Neural cell (in vitro differentiated cells): ENCODE data around the gene UBA6. TPM values are rescaled to one million over a fixed set of nuclear protein-coding genes. Genes with fewer than 3 reads are reported as not detected.

ENCODE experiments used
- H2AFZ ChIP-seq: fragments of 200-600, 300-800 bp; sonication (generic), shearing (Covaris generic); 2 replicates; pipeline ENCODE4 v1.6.0; 2014; ENCODE audit warnings: low read depth, mild to moderate bottlenecking, antibody characterized with exemption, low read length, moderate library complexity
- H3F3A ChIP-seq: fragments of 200-600 bp; shearing (Covaris generic); 2 replicates; pipeline ENCODE4 v1.6.1; 2016; ENCODE audit warnings: mild to moderate bottlenecking, moderate library complexity, mixed read lengths, antibody characterized with exemption, low read length; ENCODE audit not compliant: insufficient read depth, poor library complexity, severe bottlenecking
- H3K27ac ChIP-seq: fragments of 200-600, 300-800 bp; sonication (generic), shearing (Covaris generic); 2 replicates; pipeline ENCODE4 v1.5.1; 2014; ENCODE audit warnings: mild to moderate bottlenecking, low read length, moderate library complexity
- H3K27me3 ChIP-seq: fragments of 300-800, 200-600 bp; sonication (generic), shearing (Covaris generic); 2 replicates; pipeline ENCODE4 v1.6.0; 2014; ENCODE audit warnings: mild to moderate bottlenecking, low read depth, low read length, moderate library complexity; ENCODE audit not compliant: insufficient read depth
- H3K36me3 ChIP-seq: fragments of 300-800, 200-600 bp; sonication (generic), shearing (Covaris generic); 2 replicates; pipeline ENCODE4 v1.5.1; 2014; ENCODE audit warnings: mild to moderate bottlenecking, antibody characterized with exemption, low read length, moderate library complexity; ENCODE audit not compliant: insufficient read depth
- H3K4me2 ChIP-seq: fragments of 300-800, 200-600 bp; sonication (generic), shearing (Covaris generic); 2 replicates; pipeline ENCODE4 v1.6.0; 2014; ENCODE audit warnings: mild to moderate bottlenecking, low read length
- H3K4me3 ChIP-seq: fragments of 300-800, 200-600 bp; sonication (generic), shearing (Covaris generic); 2 replicates; pipeline ENCODE4 v1.5.1; 2014; ENCODE audit warnings: mild to moderate bottlenecking, low read length, moderate library complexity
- H3K79me2 ChIP-seq: fragments of 200-600 bp; shearing (Covaris generic); replicated peaks from 2 replicates; pipeline ENCODE4 v1.6.0; 2014; ENCODE audit warnings: mild to moderate bottlenecking, low read length, moderate library complexity; ENCODE audit not compliant: insufficient read depth
- H3K9ac ChIP-seq: fragments of 300-800, 200-600 bp; sonication (generic), shearing (Covaris generic); 2 replicates; pipeline ENCODE4 v1.6.1; 2016; ENCODE audit warnings: mild to moderate bottlenecking, low read length, mixed read lengths
- H3K9me2 ChIP-seq: fragments of 200-600 bp; shearing (Covaris generic); 2 replicates; pipeline ENCODE4 v1.6.1; 2016; ENCODE audit warnings: mild to moderate bottlenecking, low read length, mixed read lengths; ENCODE audit not compliant: insufficient read depth
- H3K9me3 ChIP-seq: fragments of 200-600, 300-800 bp; sonication (generic), shearing (Covaris generic); 2 replicates; pipeline ENCODE4 v1.6.1; 2016; ENCODE audit warnings: mild to moderate bottlenecking, mixed run types, low read length, moderate library complexity, mixed read lengths
- H4K20me1 ChIP-seq: fragments of 200-600 bp; shearing (Covaris generic); 2 replicates; pipeline ENCODE4 v1.6.1; 2016; ENCODE audit warnings: mild to moderate bottlenecking, mixed run types; ENCODE audit not compliant: insufficient read depth
- EP300 ChIP-seq: fragments of 450-650 bp; conservative IDR thresholded peaks from 2 replicates; pipeline ENCODE4 v1.6.1; 2014; ENCODE audit warnings: antibody characterized with exemption, mild to moderate bottlenecking, moderate library complexity; ENCODE audit not compliant: poor library complexity, severe bottlenecking
- EZH2 ChIP-seq: fragments of 200-600, 300-800 bp; shearing (Covaris generic), sonication (generic); IDR thresholded peaks from 2 replicates; pipeline ENCODE4 v1.6.1; 2014; ENCODE audit warnings: antibody characterized with exemption, low read length, borderline replicate concordance, mild to moderate bottlenecking; ENCODE audit not compliant: insufficient read depth, poor library complexity, severe bottlenecking
- MXI1 ChIP-seq: fragments of 450-650 bp; conservative IDR thresholded peaks from 2 replicates; pipeline ENCODE4 v1.6.1; 2014; ENCODE audit warnings: antibody characterized with exemption, mild to moderate bottlenecking; ENCODE audit not compliant: poor library complexity, severe bottlenecking
- POLR2AphosphoS5 ChIP-seq: IDR thresholded peaks from 2 replicates; pipeline ENCODE4 v1.6.1; 2012
- RAD21 ChIP-seq: fragments of 450-650 bp; conservative IDR thresholded peaks from 2 replicates; pipeline ENCODE4 v1.6.1; 2014; ENCODE audit warnings: antibody characterized with exemption, mild to moderate bottlenecking, moderate library complexity
- SMC3 ChIP-seq: fragments of 450-650 bp; conservative IDR thresholded peaks from 2 replicates; pipeline ENCODE4 v1.6.1; 2014; ENCODE audit warnings: antibody characterized with exemption, mild to moderate bottlenecking, moderate library complexity; ENCODE audit not compliant: poor library complexity
- TAF1 ChIP-seq: IDR thresholded peaks from 2 replicates; pipeline ENCODE4 v1.6.1; 2012; ENCODE audit warnings: low read depth
- polyA plus RNA-seq: library from polyadenylated mRNA; depleted of rRNA; stranded (reverse); fragments of >200 nt; gene quantifications from 2 replicates; pipeline ENCODE4 v1.2.3, GENCODE V29; 2014
- TF ChIP-seq, protein P1 (sequence below): IDR thresholded peaks from 2 replicates; pipeline ENCODE4 v1.6.1; 2012; ENCODE audit warnings: borderline replicate concordance
- TF ChIP-seq, protein P2 (sequence below): fragments of 450-650 bp; IDR thresholded peaks from 2 replicates; pipeline ENCODE4 v1.5.1; 2014; ENCODE audit warnings: antibody characterized with exemption, mild to moderate bottlenecking, moderate library complexity; ENCODE audit not compliant: poor library complexity, severe bottlenecking

Gene UBA6
- polyA plus RNA-seq, 1 donor from 2014 or later, result 126 TPM

DNA sequence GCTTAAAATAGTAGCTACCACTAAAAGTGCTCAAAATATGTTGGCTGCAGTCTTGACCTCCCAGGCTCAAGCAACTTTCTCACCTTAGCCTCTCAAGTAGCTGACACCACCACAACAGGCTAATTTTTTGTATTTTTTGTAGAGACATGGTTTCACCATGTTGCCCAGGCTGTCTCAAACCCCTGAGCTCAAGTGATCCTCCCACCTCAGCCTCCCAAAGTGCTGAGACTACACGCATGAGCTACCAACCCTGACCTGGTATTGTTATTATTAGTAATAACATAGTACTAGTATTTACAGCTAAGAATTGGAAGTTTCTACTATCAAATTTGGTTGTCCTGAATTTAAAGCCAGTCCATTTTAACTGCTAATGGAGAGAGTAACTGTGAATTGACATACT lies 124.4 kb downstream of the UBA6 start:
- no peaks in the 10 kb centered on the region for H4K20me1 ChIP-seq
- H3K27ac ChIP-seq, result no peak overlapping the region
- no peaks in the 10 kb centered on the region for H3K9me3 ChIP-seq
- H3K9me2 ChIP-seq, result no peaks in the 10 kb centered on the region
- H2AFZ ChIP-seq, result no peak overlapping the region
- TF ChIP-seq, protein P1, sequence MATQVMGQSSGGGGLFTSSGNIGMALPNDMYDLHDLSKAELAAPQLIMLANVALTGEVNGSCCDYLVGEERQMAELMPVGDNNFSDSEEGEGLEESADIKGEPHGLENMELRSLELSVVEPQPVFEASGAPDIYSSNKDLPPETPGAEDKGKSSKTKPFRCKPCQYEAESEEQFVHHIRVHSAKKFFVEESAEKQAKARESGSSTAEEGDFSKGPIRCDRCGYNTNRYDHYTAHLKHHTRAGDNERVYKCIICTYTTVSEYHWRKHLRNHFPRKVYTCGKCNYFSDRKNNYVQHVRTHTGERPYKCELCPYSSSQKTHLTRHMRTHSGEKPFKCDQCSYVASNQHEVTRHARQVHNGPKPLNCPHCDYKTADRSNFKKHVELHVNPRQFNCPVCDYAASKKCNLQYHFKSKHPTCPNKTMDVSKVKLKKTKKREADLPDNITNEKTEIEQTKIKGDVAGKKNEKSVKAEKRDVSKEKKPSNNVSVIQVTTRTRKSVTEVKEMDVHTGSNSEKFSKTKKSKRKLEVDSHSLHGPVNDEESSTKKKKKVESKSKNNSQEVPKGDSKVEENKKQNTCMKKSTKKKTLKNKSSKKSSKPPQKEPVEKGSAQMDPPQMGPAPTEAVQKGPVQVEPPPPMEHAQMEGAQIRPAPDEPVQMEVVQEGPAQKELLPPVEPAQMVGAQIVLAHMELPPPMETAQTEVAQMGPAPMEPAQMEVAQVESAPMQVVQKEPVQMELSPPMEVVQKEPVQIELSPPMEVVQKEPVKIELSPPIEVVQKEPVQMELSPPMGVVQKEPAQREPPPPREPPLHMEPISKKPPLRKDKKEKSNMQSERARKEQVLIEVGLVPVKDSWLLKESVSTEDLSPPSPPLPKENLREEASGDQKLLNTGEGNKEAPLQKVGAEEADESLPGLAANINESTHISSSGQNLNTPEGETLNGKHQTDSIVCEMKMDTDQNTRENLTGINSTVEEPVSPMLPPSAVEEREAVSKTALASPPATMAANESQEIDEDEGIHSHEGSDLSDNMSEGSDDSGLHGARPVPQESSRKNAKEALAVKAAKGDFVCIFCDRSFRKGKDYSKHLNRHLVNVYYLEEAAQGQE, result no peak
- no peak for TF ChIP-seq MXI1
- no peak for TF ChIP-seq POLR2AphosphoS5
- TF ChIP-seq, protein P2, sequence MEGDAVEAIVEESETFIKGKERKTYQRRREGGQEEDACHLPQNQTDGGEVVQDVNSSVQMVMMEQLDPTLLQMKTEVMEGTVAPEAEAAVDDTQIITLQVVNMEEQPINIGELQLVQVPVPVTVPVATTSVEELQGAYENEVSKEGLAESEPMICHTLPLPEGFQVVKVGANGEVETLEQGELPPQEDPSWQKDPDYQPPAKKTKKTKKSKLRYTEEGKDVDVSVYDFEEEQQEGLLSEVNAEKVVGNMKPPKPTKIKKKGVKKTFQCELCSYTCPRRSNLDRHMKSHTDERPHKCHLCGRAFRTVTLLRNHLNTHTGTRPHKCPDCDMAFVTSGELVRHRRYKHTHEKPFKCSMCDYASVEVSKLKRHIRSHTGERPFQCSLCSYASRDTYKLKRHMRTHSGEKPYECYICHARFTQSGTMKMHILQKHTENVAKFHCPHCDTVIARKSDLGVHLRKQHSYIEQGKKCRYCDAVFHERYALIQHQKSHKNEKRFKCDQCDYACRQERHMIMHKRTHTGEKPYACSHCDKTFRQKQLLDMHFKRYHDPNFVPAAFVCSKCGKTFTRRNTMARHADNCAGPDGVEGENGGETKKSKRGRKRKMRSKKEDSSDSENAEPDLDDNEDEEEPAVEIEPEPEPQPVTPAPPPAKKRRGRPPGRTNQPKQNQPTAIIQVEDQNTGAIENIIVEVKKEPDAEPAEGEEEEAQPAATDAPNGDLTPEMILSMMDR, result no peak
- no peak for TF ChIP-seq RAD21
- no peak for TF ChIP-seq TAF1
- TF ChIP-seq EZH2, result no peak
- no peak for TF ChIP-seq EP300
- no peak for TF ChIP-seq SMC3
- H3K36me3 ChIP-seq, result no peaks in the 10 kb centered on the region
- H3K9ac ChIP-seq, result no peak overlapping the region
- no peak overlapping the region for H3K4me2 ChIP-seq
- no peak overlapping the region for H3K4me3 ChIP-seq
- no peaks in the 10 kb centered on the region for H3K27me3 ChIP-seq
- no peaks in the 10 kb centered on the region for H3F3A ChIP-seq
- no peaks in the 10 kb centered on the region for H3K79me2 ChIP-seq

DNA sequence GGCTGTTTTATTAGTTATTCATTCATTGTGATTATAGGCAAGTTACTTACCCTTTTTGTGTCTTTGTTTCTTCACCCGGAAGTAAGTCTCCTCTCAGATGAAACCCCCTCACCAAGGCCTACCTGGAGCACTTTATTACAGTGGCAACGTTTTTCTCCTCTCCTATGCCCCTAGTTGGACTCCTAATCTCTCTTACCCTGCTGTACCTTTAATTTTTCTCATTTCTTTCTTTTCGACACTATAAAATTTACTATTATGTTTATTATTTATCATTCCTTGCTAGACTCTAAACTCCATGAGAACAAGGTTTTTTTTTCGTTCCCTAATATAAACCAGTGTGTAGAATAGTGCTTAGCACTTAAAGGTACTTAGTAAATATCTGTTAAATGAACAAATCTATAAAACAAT lies 124.9 kb downstream of the UBA6 start:
- no peak for TF ChIP-seq EP300
- no peak for TF ChIP-seq EZH2
- no peak for TF ChIP-seq POLR2AphosphoS5
- TF ChIP-seq TAF1, result no peak
- TF ChIP-seq, protein P1, result no peak
- TF ChIP-seq, protein P2, result no peak
- TF ChIP-seq SMC3, result no peak
- TF ChIP-seq RAD21, result no peak
- TF ChIP-seq MXI1, result no peak
- Histone ChIP-seq H3K4me3 (no peak overlapping the region), H3F3A (no peaks in the 10 kb centered on the region), H3K27me3 (no peaks in the 10 kb centered on the region), H4K20me1 (no peaks in the 10 kb centered on the region), H3K4me2 (no peak overlapping the region), H3K36me3 (no peaks in the 10 kb centered on the region), H3K9me3 (no peaks in the 10 kb centered on the region), H2AFZ (no peak overlapping the region), H3K27ac (no peak overlapping the region), H3K9ac (no peak overlapping the region), H3K79me2 (no peaks in the 10 kb centered on the region), H3K9me2 (no peaks in the 10 kb centered on the region)
